ENCODE results near the gene LENG8. TPM values are rescaled to one million over a fixed set of nuclear protein-coding genes. Genes with fewer than 3 reads are reported as not detected.

LENG8 gene
- total RNA-seq, 2 experiments from 2014 or later, result 63.2 to 137 TPM

DNA sequence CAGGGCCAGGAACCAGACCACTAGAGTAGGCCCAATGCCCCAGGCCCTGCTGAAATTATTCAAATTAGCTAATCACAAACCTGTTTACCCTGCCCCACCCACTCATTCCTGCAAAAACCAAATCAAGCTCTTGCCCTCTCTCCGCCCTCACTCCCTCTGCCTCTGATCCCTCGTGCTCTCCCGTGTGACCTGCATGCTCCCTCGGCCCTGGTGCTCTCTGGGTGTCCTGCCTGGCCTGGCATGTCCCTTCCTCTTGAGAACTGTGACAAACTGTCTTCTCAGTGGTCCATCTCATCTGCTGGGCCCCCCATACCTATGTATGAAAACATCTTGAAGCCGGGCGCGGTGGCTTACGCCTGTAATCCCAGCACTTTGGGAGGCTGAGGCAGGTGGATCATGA is 45.9 kb upstream of the LENG8 start:
- Histone ChIP-seq H3K36me3 (ENCODE audit: insufficient read depth, low read length) (no peaks in the 10 kb centered on the region), H3K9me3 (ENCODE audit: low read length) (peaks cover 8% of the 10 kb centered on the region; the same call in 1 of the 2 replicates), H3K4me3 (ENCODE audit: low read depth, low read length, poor library complexity, severe bottlenecking) (no peak overlapping the region), H4K20me1 (ENCODE audit: insufficient read depth, low read length) (no peaks in the 10 kb centered on the region), H3K4me2 (ENCODE audit: low read length) (no peak overlapping the region), H3K4me1 (ENCODE audit: insufficient read depth, low read length, poor library complexity, severe bottlenecking) (no peaks in the 10 kb centered on the region), H3K9me2 (ENCODE audit: insufficient read depth, low read length) (no peaks in the 10 kb centered on the region), H3K27ac (ENCODE audit: low read depth, low read length, poor library complexity, severe bottlenecking) (no peak overlapping the region), H3K79me2 (ENCODE audit: insufficient read depth, low read depth, low read length) (no peaks in the 10 kb centered on the region), H2AFZ (ENCODE audit: low read length) (no peak overlapping the region)
- CTCF ChIA-PET (ENCODE audit: unreplicated experiment), result no interaction called here
- POLR2A ChIA-PET, result no interaction called here
- no TSS peak for BruUV-seq (replicated peaks)
- intact Hi-C loops (cut with micrococcal nuclease; ENCODE audit: unreplicated experiment), result no loop called here
- DNase-seq (ENCODE audit: low spot score), result no peak
- TF ChIP-seq, protein P1, sequence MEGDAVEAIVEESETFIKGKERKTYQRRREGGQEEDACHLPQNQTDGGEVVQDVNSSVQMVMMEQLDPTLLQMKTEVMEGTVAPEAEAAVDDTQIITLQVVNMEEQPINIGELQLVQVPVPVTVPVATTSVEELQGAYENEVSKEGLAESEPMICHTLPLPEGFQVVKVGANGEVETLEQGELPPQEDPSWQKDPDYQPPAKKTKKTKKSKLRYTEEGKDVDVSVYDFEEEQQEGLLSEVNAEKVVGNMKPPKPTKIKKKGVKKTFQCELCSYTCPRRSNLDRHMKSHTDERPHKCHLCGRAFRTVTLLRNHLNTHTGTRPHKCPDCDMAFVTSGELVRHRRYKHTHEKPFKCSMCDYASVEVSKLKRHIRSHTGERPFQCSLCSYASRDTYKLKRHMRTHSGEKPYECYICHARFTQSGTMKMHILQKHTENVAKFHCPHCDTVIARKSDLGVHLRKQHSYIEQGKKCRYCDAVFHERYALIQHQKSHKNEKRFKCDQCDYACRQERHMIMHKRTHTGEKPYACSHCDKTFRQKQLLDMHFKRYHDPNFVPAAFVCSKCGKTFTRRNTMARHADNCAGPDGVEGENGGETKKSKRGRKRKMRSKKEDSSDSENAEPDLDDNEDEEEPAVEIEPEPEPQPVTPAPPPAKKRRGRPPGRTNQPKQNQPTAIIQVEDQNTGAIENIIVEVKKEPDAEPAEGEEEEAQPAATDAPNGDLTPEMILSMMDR (conservative IDR thresholded peaks at IDR 0.05; ENCODE audit: low read length), result no peak
- no peak for TF ChIP-seq EZH2phosphoT487 (IDR thresholded peaks at IDR 0.05; ENCODE audit: borderline replicate concordance, low read depth, low read length)

DNA sequence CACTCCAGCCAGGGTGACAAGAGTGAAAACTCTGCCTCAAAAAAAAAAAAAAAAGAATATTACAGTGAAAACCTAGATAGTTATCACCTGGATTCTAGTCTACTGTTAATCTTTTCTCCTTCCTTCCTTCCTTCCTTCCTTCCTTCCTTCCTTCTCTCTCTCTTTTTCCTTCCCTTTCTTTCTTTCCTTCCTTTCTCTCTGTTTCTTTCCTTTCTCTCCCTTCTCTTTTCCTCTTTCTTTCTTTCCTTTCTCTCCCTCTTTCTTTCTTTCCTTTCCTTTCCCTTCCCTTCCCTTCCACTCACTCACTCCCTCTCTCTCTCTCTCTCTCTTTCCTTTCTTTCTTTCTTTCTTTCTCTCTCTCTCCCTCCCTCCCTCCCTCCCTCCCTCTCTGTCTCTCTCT is 43.4 kb upstream of the LENG8 start:
- BruUV-seq (replicated peaks), result no TSS peak
- H3K36me3 ChIP-seq (ENCODE audit: insufficient read depth, low read length), result no peaks in the 10 kb centered on the region
- POLR2A ChIA-PET, result no interaction called here
- H3K27ac ChIP-seq (ENCODE audit: low read depth, low read length, poor library complexity, severe bottlenecking), result no peak overlapping the region
- no peak for DNase-seq (ENCODE audit: low spot score)
- H3K4me3 ChIP-seq (ENCODE audit: low read depth, low read length, poor library complexity, severe bottlenecking), result no peak overlapping the region
- no peaks in the 10 kb centered on the region for H3K79me2 ChIP-seq (ENCODE audit: insufficient read depth, low read depth, low read length)
- H3K4me1 ChIP-seq (ENCODE audit: insufficient read depth, low read length, poor library complexity, severe bottlenecking), result no peaks in the 10 kb centered on the region
- H3K9me2 ChIP-seq (ENCODE audit: insufficient read depth, low read length), result no peaks in the 10 kb centered on the region
- H3K4me2 ChIP-seq (ENCODE audit: low read length), result no peak overlapping the region
- intact Hi-C loops (cut with micrococcal nuclease; ENCODE audit: unreplicated experiment), result no loop called here
- H2AFZ ChIP-seq (ENCODE audit: low read length), result no peak overlapping the region
- no peaks in the 10 kb centered on the region for H4K20me1 ChIP-seq (ENCODE audit: insufficient read depth, low read length)
- CTCF ChIA-PET (ENCODE audit: unreplicated experiment), result no interaction called here
- TF ChIP-seq, protein P1 (conservative IDR thresholded peaks at IDR 0.05; ENCODE audit: low read length), result no peak
- TF ChIP-seq EZH2phosphoT487 (IDR thresholded peaks at IDR 0.05; ENCODE audit: borderline replicate concordance, low read depth, low read length), result no peak
- H3K9me3 ChIP-seq (ENCODE audit: low read length), result peaks cover 10% of the 10 kb centered on the region; the same call in 1 of the 2 replicates

GRCh38 chr19:54407780-54408179 is 41.2 kb upstream of the LENG8 start:
- Histone ChIP-seq H3K79me2 (ENCODE audit: insufficient read depth, low read depth, low read length) (no peaks in the 10 kb centered on the region), H3K36me3 (ENCODE audit: insufficient read depth, low read length) (no peaks in the 10 kb centered on the region), H3K27ac (ENCODE audit: low read depth, low read length, poor library complexity, severe bottlenecking) (no peak overlapping the region), H2AFZ (ENCODE audit: low read length) (no peak overlapping the region), H3K4me3 (ENCODE audit: low read depth, low read length, poor library complexity, severe bottlenecking) (no peak overlapping the region), H4K20me1 (ENCODE audit: insufficient read depth, low read length) (no peaks in the 10 kb centered on the region), H3K9me2 (ENCODE audit: insufficient read depth, low read length) (no peaks in the 10 kb centered on the region), H3K4me2 (ENCODE audit: low read length) (no peak overlapping the region), H3K9me3 (ENCODE audit: low read length) (peaks cover 10% of the 10 kb centered on the region; the same call in 1 of the 2 replicates), H3K4me1 (ENCODE audit: insufficient read depth, low read length, poor library complexity, severe bottlenecking) (no peaks in the 10 kb centered on the region)
- TF ChIP-seq, protein P1 (conservative IDR thresholded peaks at IDR 0.05; ENCODE audit: low read length), result no peak
- no peak for TF ChIP-seq EZH2phosphoT487 (IDR thresholded peaks at IDR 0.05; ENCODE audit: borderline replicate concordance, low read depth, low read length)
- CTCF ChIA-PET (ENCODE audit: unreplicated experiment), result no interaction called here
- DNase-seq (ENCODE audit: low spot score), result no peak
- POLR2A ChIA-PET, result no interaction called here
- BruUV-seq (replicated peaks), result no TSS peak
- intact Hi-C loops (cut with micrococcal nuclease; ENCODE audit: unreplicated experiment), result no loop called here

Data from OCI-LY7 (cell line).